Hematopoietic multipotent progenitor cell treated with erythropoietin and hydrocortisone succinate and interleukin-3 and kit ligand, for 6 days (in vitro differentiated cells): ENCODE measurements around the gene SLC41A1.
"Not testable (repeated sequence)": the region's sequence is repeated elsewhere in the genome, so short reads cannot be mapped to it uniquely, and the experiment has no call there.

Experiments used
- DNase-seq: peaks from one replicate; pipeline ENCODE4 v3.0.0-alpha.2; 2015

The SLC41A1 gene

GRCh38 chr1:205812878-205813754, at the start of gene SLC41A1:
Gene SLC41A1, minus strand, starts transcription at chr1:205813198. Its CDS starts 2,757 bp downstream, at chr1:205810441.
- DNase-seq = peak; percentile 95

GRCh38 chr1:205861540-205861939, 48.5 kb upstream of the SLC41A1 start:
- DNase-seq = no peak

- DNase-seq = peak; percentile 12
Observed at GRCh38 chr1:205858141-205858961, 45.4 kb upstream of the SLC41A1 start.

- DNase-seq = not testable (repeated sequence)
Observed at GRCh38 chr1:205857501-205857900, 44.5 kb upstream of the SLC41A1 start.

GRCh38 chr1:205856433-205856832, 43.4 kb upstream of the SLC41A1 start:
- no peak for DNase-seq

- DNase-seq = no peak
Observed at GRCh38 chr1:205852969-205853368, 40.0 kb upstream of the SLC41A1 start.

- DNase-seq = no peak
Observed at GRCh38 chr1:205851993-205852392, 39.0 kb upstream of the SLC41A1 start.

- DNase-seq = peak; percentile 96
Observed at GRCh38 chr1:205849619-205850355, 36.8 kb upstream of the SLC41A1 start, which contains the start of gene PM20D1. Gene PM20D1, minus strand, starts transcription at chr1:205850132. Its CDS starts 60 bp downstream, at chr1:205850072.

- DNase-seq = no peak
Observed at GRCh38 chr1:205843036-205843859, 30.2 kb upstream of the SLC41A1 start.

- no peak for DNase-seq
Observed at GRCh38 chr1:205842229-205842628, 29.2 kb upstream of the SLC41A1 start.

GRCh38 chr1:205840146-205840923, 27.3 kb upstream of the SLC41A1 start:
- DNase-seq = peak; percentile 36

GRCh38 chr1:205837382-205837970, 24.5 kb upstream of the SLC41A1 start:
- DNase-seq = no peak

GRCh38 chr1:205834751-205835150, 21.8 kb upstream of the SLC41A1 start:
- no peak for DNase-seq

- DNase-seq = no peak
Observed at GRCh38 chr1:205832326-205832751, 19.3 kb upstream of the SLC41A1 start.

GRCh38 chr1:205827623-205828022, 14.6 kb upstream of the SLC41A1 start:
- no peak for DNase-seq

- no peak for DNase-seq
Observed at GRCh38 chr1:205826995-205827394, 14.0 kb upstream of the SLC41A1 start.

- DNase-seq = no peak
Observed at GRCh38 chr1:205826016-205826806, 13.2 kb upstream of the SLC41A1 start.

GRCh38 chr1:205824180-205824579, 11.2 kb upstream of the SLC41A1 start:
- no peak for DNase-seq

GRCh38 chr1:205823260-205823659, 10.3 kb upstream of the SLC41A1 start:
- DNase-seq = not testable (repeated sequence)

GRCh38 chr1:205822397-205822796, 9.4 kb upstream of the SLC41A1 start:
- no peak for DNase-seq
